Epithelial cell of proximal tubule (primary cell): ENCODE measurements around the gene TAF9. TPM values are rescaled to one million over a fixed set of nuclear protein-coding genes. Genes with fewer than 3 reads are reported as not detected.

ENCODE experiments used
- DNase-seq: peaks from one replicate; pipeline ENCODE4 v3.0.0-alpha.2; 2011; ENCODE audit warnings: low read depth
- H3K4me3 ChIP-seq: 2 replicates; pipeline ENCODE4 v1.5.1; 2011; ENCODE audit warnings: low read depth, mild to moderate bottlenecking, low read length
- total RNA-seq: library from RNA; depleted of rRNA; stranded (reverse); fragments of >200 nt; gene quantifications from 2 replicates; pipeline ENCODE4 v1.2.3, GENCODE V29; 2015
- TF ChIP-seq, protein P1 (sequence below): conservative IDR thresholded peaks from 2 replicates; pipeline ENCODE4 v1.5.1; 2012; ENCODE audit warnings: low read depth, mild to moderate bottlenecking, low read length

The TAF9 gene
- total RNA-seq, 1 donor from 2014 or later: 34.5 TPM

DNA sequence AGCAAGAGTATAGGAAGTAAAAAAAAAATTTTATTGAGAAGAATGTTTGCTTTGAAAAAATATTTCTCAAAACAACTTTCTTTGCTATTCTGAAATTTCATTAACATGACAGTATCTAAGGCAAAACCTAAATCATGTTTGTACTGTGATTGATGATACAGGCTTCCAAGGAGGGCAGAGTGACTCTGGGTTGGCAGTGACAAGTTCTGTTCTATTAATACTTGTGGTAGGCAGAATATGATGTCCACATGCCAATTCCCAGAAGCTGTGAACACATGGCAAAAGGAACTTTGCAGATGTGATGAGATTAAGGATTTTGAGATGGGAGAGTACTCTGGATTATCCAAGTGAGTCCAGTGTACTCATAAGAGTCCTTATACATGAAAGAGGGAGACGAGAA lies 53.3 kb downstream of the TAF9 start:
- DNase-seq: no peak
- H3K4me3 ChIP-seq: no peak overlapping the region
- TF ChIP-seq, protein P1, sequence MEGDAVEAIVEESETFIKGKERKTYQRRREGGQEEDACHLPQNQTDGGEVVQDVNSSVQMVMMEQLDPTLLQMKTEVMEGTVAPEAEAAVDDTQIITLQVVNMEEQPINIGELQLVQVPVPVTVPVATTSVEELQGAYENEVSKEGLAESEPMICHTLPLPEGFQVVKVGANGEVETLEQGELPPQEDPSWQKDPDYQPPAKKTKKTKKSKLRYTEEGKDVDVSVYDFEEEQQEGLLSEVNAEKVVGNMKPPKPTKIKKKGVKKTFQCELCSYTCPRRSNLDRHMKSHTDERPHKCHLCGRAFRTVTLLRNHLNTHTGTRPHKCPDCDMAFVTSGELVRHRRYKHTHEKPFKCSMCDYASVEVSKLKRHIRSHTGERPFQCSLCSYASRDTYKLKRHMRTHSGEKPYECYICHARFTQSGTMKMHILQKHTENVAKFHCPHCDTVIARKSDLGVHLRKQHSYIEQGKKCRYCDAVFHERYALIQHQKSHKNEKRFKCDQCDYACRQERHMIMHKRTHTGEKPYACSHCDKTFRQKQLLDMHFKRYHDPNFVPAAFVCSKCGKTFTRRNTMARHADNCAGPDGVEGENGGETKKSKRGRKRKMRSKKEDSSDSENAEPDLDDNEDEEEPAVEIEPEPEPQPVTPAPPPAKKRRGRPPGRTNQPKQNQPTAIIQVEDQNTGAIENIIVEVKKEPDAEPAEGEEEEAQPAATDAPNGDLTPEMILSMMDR: no peak

Other genes with a start within 250 kb of the TAF9 start
- gene CCNB1, start 202.4 kb downstream of the TAF9 start, total RNA-seq: 243 and 380 TPM in 2 replicates
- gene CENPH, start 179.9 kb downstream of the TAF9 start, total RNA-seq: 41.7 and 44.3 TPM in 2 replicates
- 48.2 and 49.6 TPM in 2 replicates for gene CDK7, start 134.6 kb downstream of the TAF9 start, total RNA-seq
- gene CCDC125, start 36.7 kb downstream of the TAF9 start, total RNA-seq: 4.8 and 5.8 TPM in 2 replicates
- gene AK6, start within 50 bp of the TAF9 start, total RNA-seq: 14.8 and 33.0 TPM in 2 replicates
- 12.4 and 19.5 TPM in 2 replicates for gene RAD17, start 298 bp upstream of the TAF9 start, total RNA-seq
- gene MARVELD2, start 45.6 kb upstream of the TAF9 start, total RNA-seq: 12.6 and 13.1 TPM in 2 replicates
- gene OCLN, start 123.3 kb upstream of the TAF9 start, total RNA-seq: 21.6 and 29.8 TPM in 2 replicates
- gene GTF2H2C, start 190.7 kb upstream of the TAF9 start, total RNA-seq: 23.2 and 40.7 TPM in 2 replicates